ENCODE data around the gene PLXND1.
A peak's percentile ranks its signal among the peaks of the same experiment; 100 is the strongest.

GRCh38 chr3:129617381-129618185 lies 11.1 kb upstream of the PLXND1 start:
- TF ChIP-seq CTCF (IDR thresholded peaks at IDR 0.05; ENCODE audit: insufficient read depth, low read length), result no peak
- TF ChIP-seq POLR2AphosphoS5 (IDR thresholded peaks at IDR 0.05; ENCODE audit: low read depth), result no peak
- TF ChIP-seq REST (IDR thresholded peaks at IDR 0.05; ENCODE audit: insufficient replicate concordance, low read depth), result peak; percentile 63
- no peak for TF ChIP-seq SPI1 (IDR thresholded peaks at IDR 0.05; ENCODE audit: borderline replicate concordance, low read depth)
- TF ChIP-seq GABPA (IDR thresholded peaks at IDR 0.05; ENCODE audit: low read depth), result no peak
